ENCODE data around the gene CIART.

DNA sequence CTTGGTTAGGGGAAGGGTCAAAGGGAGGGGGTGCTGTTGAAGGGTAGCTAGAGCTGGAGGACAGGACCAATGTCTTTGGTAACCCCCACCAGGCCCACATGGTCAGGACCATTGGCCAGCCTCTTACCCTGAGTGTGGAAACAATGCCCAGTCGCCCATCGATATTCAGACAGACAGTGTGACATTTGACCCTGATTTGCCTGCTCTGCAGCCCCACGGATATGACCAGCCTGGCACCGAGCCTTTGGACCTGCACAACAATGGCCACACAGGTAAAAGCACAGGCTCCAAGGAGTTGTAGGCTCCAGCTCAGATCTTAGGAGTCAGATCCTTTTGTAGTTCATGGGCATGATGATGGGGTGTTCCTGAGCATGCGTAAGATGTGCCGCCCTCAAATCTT is 21.0 kb upstream of the CIART start:
- TF ChIP-seq, protein P1, sequence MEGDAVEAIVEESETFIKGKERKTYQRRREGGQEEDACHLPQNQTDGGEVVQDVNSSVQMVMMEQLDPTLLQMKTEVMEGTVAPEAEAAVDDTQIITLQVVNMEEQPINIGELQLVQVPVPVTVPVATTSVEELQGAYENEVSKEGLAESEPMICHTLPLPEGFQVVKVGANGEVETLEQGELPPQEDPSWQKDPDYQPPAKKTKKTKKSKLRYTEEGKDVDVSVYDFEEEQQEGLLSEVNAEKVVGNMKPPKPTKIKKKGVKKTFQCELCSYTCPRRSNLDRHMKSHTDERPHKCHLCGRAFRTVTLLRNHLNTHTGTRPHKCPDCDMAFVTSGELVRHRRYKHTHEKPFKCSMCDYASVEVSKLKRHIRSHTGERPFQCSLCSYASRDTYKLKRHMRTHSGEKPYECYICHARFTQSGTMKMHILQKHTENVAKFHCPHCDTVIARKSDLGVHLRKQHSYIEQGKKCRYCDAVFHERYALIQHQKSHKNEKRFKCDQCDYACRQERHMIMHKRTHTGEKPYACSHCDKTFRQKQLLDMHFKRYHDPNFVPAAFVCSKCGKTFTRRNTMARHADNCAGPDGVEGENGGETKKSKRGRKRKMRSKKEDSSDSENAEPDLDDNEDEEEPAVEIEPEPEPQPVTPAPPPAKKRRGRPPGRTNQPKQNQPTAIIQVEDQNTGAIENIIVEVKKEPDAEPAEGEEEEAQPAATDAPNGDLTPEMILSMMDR (IDR thresholded peaks at IDR 0.05): no peak
- no peak for TF ChIP-seq ZFX (IDR thresholded peaks at IDR 0.05; ENCODE audit: borderline replicate concordance)
